Smooth muscle cell (in vitro differentiated cells): ENCODE measurements around the gene TTLL13. TPM values are rescaled to one million over a fixed set of nuclear protein-coding genes. Genes with fewer than 3 reads are reported as not detected.

Source experiments
- DNase-seq: peaks from one replicate; lab custom pipeline; 2025; ENCODE audit not compliant: unreplicated experiment; lab: John Stamatoyannopoulos, UW
- H2AFZ ChIP-seq: fragments of 200-600 bp; sonication (generic); 2 replicates; pipeline ENCODE4 v1.6.0; 2016; ENCODE audit warnings: antibody characterized with exemption, low read depth, mild to moderate bottlenecking
- H3F3A ChIP-seq: fragments of 200-600 bp; sonication (generic); 2 replicates; pipeline ENCODE4 v1.6.0; 2017; ENCODE audit warnings: antibody characterized with exemption, low read depth
- H3K27ac ChIP-seq: fragments of 200-600 bp; sonication (generic); 2 replicates; pipeline ENCODE4 v1.5.1; 2016; ENCODE audit warnings: low read depth, mild to moderate bottlenecking
- H3K27me3 ChIP-seq: fragments of 200-600 bp; sonication (generic); 2 replicates; pipeline ENCODE4 v1.6.1; 2016; ENCODE audit warnings: low read depth, mild to moderate bottlenecking
- H3K36me3 ChIP-seq: fragments of 200-600 bp; sonication (generic); 2 replicates; pipeline ENCODE4 v1.5.1; 2016; ENCODE audit warnings: low read depth
- H3K4me1 ChIP-seq: fragments of 200-600 bp; sonication (generic); 2 replicates; pipeline ENCODE4 v1.5.1; 2016; ENCODE audit warnings: low read depth
- H3K4me2 ChIP-seq: fragments of 200-600 bp; sonication (generic); 2 replicates; pipeline ENCODE4 v1.6.0; 2016; ENCODE audit warnings: mild to moderate bottlenecking
- H3K4me3 ChIP-seq: fragments of 200-600 bp; sonication (generic); 2 replicates; pipeline ENCODE4 v1.5.1; 2016; ENCODE audit warnings: mild to moderate bottlenecking
- H3K79me2 ChIP-seq: fragments of 200-600 bp; sonication (generic); 2 replicates; pipeline ENCODE4 v1.6.0; 2016; ENCODE audit warnings: low read depth, mild to moderate bottlenecking
- H3K9ac ChIP-seq: fragments of 200-600 bp; sonication (generic); 2 replicates; pipeline ENCODE4 v1.6.0; 2016; ENCODE audit warnings: low read depth
- H3K9me3 ChIP-seq: fragments of 200-600 bp; sonication (generic); replicated peaks from 2 replicates; pipeline ENCODE4 v1.5.1; 2016; ENCODE audit warnings: low read depth
- H4K20me1 ChIP-seq: fragments of 200-600 bp; sonication (generic); 2 replicates; pipeline ENCODE4 v1.6.0; 2016; ENCODE audit warnings: low read depth
- CTCF ChIP-seq: fragments of 200-600 bp; sonication (generic); IDR thresholded peaks from 2 replicates; pipeline ENCODE4 v1.5.1; 2017; ENCODE audit warnings: borderline replicate concordance, mild to moderate bottlenecking, antibody characterized with exemption; ENCODE audit not compliant: insufficient read depth, poor library complexity, severe bottlenecking
- WGBS: methylation state at CpG from one replicate; pipeline ENCODE4 v1.1.7; 2016; ENCODE audit warnings: low lambda C conversion rate; 5-methylcytosine and 5-hydroxymethylcytosine counted together
- polyA plus RNA-seq: library from polyadenylated mRNA; unstranded; fragments of >200 nt; fragmentation: Nextera tagmentation; extraction: Ambion mirVana; gene quantifications from 2 replicates; pipeline ENCODE4 v1.2.1, GENCODE V29; 2016
- total RNA-seq: library from RNA; depleted of rRNA; stranded (reverse); fragments of >200 nt; gene quantifications from 2 replicates; pipeline ENCODE4 v1.2.3, GENCODE V29; 2014

The TTLL13 gene
- total and polyA plus RNA-seq, 2 experiments from 2014 or later = 0.15 to 0.36 TPM

- Histone ChIP-seq H2AFZ (no peak overlapping the region), H3F3A (no peaks in the 10 kb centered on the region), H3K4me3 (no peak overlapping the region), H3K4me2 (no peak overlapping the region), H3K36me3 (no peaks in the 10 kb centered on the region), H3K27ac (no peak overlapping the region), H3K9me3 (no peaks in the 10 kb centered on the region), H3K27me3 (no peaks in the 10 kb centered on the region), H3K9ac (no peak overlapping the region), H3K79me2 (peaks cover 25% of the 10 kb centered on the region), H4K20me1 (peaks cover 21% of the 10 kb centered on the region), H3K4me1 (no peaks in the 10 kb centered on the region)
- peak; percentile 64 for TF ChIP-seq CTCF
- WGBS = 64% methylated on average over 17 of the region's 17 CpGs
- no peak for DNase-seq
These were observed 29.8 kb upstream of the TTLL13 start for GRCh38 chr15:90219421-90220141.

DNA sequence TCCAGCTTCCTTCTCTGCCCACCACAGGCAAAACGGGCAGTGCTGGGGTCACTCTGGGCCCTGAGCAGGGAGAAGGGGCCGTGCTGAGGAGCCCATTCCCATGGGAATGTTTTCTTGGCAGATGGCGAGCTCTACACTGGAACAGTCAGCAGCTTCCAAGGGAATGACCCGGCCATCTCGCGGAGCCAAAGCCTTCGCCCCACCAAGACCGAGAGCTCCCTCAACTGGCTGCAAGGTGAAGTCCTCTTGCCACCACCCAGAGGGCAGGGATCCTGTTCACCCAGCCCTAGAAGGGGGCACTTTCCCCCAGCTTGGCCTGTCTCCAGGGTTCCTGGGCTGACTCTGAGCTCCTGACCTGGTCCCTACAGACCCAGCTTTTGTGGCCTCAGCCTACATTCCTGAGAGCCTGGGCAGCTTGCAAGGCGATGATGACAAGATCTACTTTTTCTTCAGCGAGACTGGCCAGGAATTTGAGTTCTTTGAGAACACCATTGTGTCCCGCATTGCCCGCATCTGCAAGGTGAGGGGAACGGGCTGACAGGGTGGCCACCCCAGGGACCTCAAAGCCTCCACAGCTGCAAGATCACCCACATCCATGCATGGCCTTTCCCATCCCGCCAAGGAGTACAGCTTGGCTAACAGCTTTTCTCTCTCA lies 28.0 kb upstream of the TTLL13 start:
- WGBS = 48% methylated on average over 14 of the region's 14 CpGs
- H2AFZ ChIP-seq = no peak overlapping the region

DNA sequence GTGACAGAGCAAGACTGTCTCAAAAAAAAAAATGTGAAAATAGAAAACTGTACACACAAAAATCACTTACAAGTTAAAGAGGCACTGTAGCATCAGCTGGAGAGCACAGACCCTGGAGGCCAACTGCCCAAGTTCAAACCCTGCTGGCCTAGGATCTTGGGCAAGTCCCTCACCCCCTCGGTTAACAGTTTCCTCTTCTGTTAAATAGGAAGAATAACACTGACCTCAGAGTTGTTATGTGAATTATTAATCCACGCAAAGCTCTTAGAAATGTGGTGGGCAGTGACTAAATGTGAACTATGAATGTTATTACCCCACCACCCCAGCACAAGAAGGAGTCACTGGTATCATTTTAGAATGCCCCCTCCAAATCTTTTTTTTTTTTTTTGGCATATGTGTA lies 26.8 kb upstream of the TTLL13 start:
- WGBS = 90% methylated on average over 2 of the region's 2 CpGs
- H3K4me1 ChIP-seq = no peaks in the 10 kb centered on the region

More for the DNA sequence above, 28.0 kb upstream of the TTLL13 start:
- peak; percentile 14 for DNase-seq
- H3F3A ChIP-seq = no peaks in the 10 kb centered on the region
- H3K4me1 ChIP-seq = no peaks in the 10 kb centered on the region
- peaks cover 17% of the 10 kb centered on the region for H4K20me1 ChIP-seq
- peak; percentile 57 for TF ChIP-seq CTCF
- no peak overlapping the region for H3K4me2 ChIP-seq
- H3K27ac ChIP-seq = no peak overlapping the region
- H3K79me2 ChIP-seq = peaks cover 9% of the 10 kb centered on the region
- no peaks in the 10 kb centered on the region for H3K36me3 ChIP-seq
- no peak overlapping the region for H3K4me3 ChIP-seq
- H3K9ac ChIP-seq = no peak overlapping the region
- H3K9me3 ChIP-seq = no peaks in the 10 kb centered on the region
- H3K27me3 ChIP-seq = no peaks in the 10 kb centered on the region

More for the DNA sequence above, 26.8 kb upstream of the TTLL13 start:
- Histone ChIP-seq H3K36me3 (no peaks in the 10 kb centered on the region), H3K4me3 (no peak overlapping the region), H3K4me2 (no peak overlapping the region), H3K9me3 (no peaks in the 10 kb centered on the region), H3K9ac (no peak overlapping the region), H3K27me3 (no peaks in the 10 kb centered on the region), H4K20me1 (peaks cover 10% of the 10 kb centered on the region), H2AFZ (no peak overlapping the region), H3K27ac (no peak overlapping the region), H3F3A (no peaks in the 10 kb centered on the region), H3K79me2 (peaks cover 9% of the 10 kb centered on the region)
- no peak for DNase-seq
- TF ChIP-seq CTCF = no peak
